Hepatocyte (in vitro differentiated cells): ENCODE measurements around the gene CNOT4.

Source experiments
- CTCF ChIP-seq: fragments of 200-600 bp; sonication (generic); IDR thresholded peaks from 2 replicates; pipeline ENCODE4 v1.5.1; 2016; ENCODE audit warnings: antibody characterized with exemption, mild to moderate bottlenecking; ENCODE audit not compliant: poor library complexity
- EZH2 ChIP-seq: fragments of 200-600 bp; sonication (generic); IDR thresholded peaks from 2 replicates; pipeline ENCODE4 v1.6.1; 2016; ENCODE audit warnings: antibody characterized with exemption, mild to moderate bottlenecking, borderline replicate concordance
- EZH2phosphoT487 ChIP-seq: fragments of 200-600 bp; sonication (generic); IDR thresholded peaks from one replicate; pipeline ENCODE4 v1.6.1; 2018; ENCODE audit warnings: antibody characterized with exemption, mild to moderate bottlenecking, low read depth, moderate library complexity; ENCODE audit not compliant: unreplicated experiment, severe bottlenecking

DNA sequence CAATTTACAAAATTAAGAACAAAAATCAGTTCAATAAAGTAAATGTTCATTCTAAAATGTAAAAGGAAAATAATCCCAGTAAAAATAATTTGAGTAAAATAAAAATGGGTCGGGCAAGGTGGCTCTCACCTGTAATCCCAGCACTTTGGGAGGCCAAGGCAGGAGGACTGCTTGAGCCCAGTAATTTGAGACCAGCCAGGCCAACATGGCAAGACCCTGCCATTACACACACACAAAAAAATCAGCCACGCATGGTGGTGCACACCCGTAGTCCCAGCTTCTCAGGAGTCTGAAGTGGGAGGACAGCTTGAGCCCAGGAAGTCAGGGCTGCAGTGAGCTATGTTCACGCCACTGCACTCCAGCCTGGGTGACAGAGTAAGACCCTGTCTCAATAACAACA is 34.4 kb downstream of the CNOT4 start:
- no peak for TF ChIP-seq CTCF
- no peak for TF ChIP-seq EZH2
- no peak for TF ChIP-seq EZH2phosphoT487
